Neural progenitor cell (in vitro differentiated cells): ENCODE data around the gene IL5. TPM values are rescaled to one million over a fixed set of nuclear protein-coding genes. Genes with fewer than 3 reads are reported as not detected.
"Not testable (repeated sequence)": the region's sequence is repeated elsewhere in the genome, so short reads cannot be mapped to it uniquely, and the experiment has no call there.

Experiments
- DNase-seq: peaks from one replicate; pipeline ENCODE4 v3.0.0-alpha.2; 2016; ENCODE audit warnings: low spot score
- H2AFZ ChIP-seq: fragments of 200-600 bp; sonication (generic); replicated peaks from 2 replicates; pipeline ENCODE4 v1.6.1; 2016; ENCODE audit warnings: antibody characterized with exemption
- H3F3A ChIP-seq: fragments of 200-600 bp; sonication (generic); 2 replicates; pipeline ENCODE4 v1.6.1; 2016; ENCODE audit warnings: antibody characterized with exemption, low read depth
- H3K27ac ChIP-seq: fragments of 200-600 bp; sonication (generic); 2 replicates; pipeline ENCODE4 v1.5.1; 2016; ENCODE audit warnings: mild to moderate bottlenecking
- H3K27me3 ChIP-seq: fragments of 200-600 bp; sonication (generic); 2 replicates; pipeline ENCODE4 v1.6.1; 2016; ENCODE audit warnings: mild to moderate bottlenecking, moderate library complexity
- H3K36me3 ChIP-seq: fragments of 200-600 bp; sonication (generic); 2 replicates; pipeline ENCODE4 v1.5.1; 2016
- H3K4me1 ChIP-seq: fragments of 200-600 bp; sonication (generic); 2 replicates; pipeline ENCODE4 v1.6.1; 2016; ENCODE audit warnings: mixed run types
- H3K4me2 ChIP-seq: fragments of 200-600 bp; sonication (generic); 2 replicates; pipeline ENCODE4 v1.6.1; 2016
- H3K4me3 ChIP-seq: fragments of 200-600 bp; sonication (generic); 2 replicates; pipeline ENCODE4 v1.5.1; 2016
- H3K79me2 ChIP-seq: fragments of 200-600 bp; sonication (generic); 2 replicates; pipeline ENCODE4 v1.6.1; 2016; ENCODE audit warnings: low read depth
- H3K9ac ChIP-seq: fragments of 200-600 bp; sonication (generic); 2 replicates; pipeline ENCODE4 v1.6.1; 2016
- H3K9me3 ChIP-seq: fragments of 200-600 bp; sonication (generic); 2 replicates; pipeline ENCODE4 v1.5.1; 2016; ENCODE audit warnings: low read depth
- H4K20me1 ChIP-seq: fragments of 200-600 bp; sonication (generic); 2 replicates; pipeline ENCODE4 v1.6.1; 2016; ENCODE audit warnings: low read depth
- H3K27ac Mint-ChIP-seq: 3 replicates; pipeline ENCODE4 v1.8.0; 2021; ENCODE audit warnings: mixed read lengths
- H3K27me3 Mint-ChIP-seq: 2 replicates; pipeline ENCODE4 v1.8.0; 2022; ENCODE audit warnings: low read depth, mild to moderate bottlenecking, inconsistent platforms, moderate library complexity, mixed read lengths; ENCODE audit not compliant: insufficient read depth
- H3K36me3 Mint-ChIP-seq: 3 replicates; pipeline ENCODE4 v1.8.0; 2021; ENCODE audit warnings: mixed read lengths
- H3K4me1 Mint-ChIP-seq: 3 replicates; pipeline ENCODE4 v1.8.0; 2021; ENCODE audit warnings: mixed read lengths
- H3K4me3 Mint-ChIP-seq: 3 replicates; pipeline ENCODE4 v1.8.0; 2021; ENCODE audit warnings: mild to moderate bottlenecking, moderate library complexity, mixed read lengths
- H3K9me3 Mint-ChIP-seq: 3 replicates; pipeline ENCODE4 v1.8.0; 2020; ENCODE audit warnings: mixed read lengths
- CTCF ChIP-seq: fragments of 200-600 bp; sonication (generic); IDR thresholded peaks from 2 replicates; pipeline ENCODE4 v1.5.1; 2017; ENCODE audit warnings: antibody characterized with exemption, mild to moderate bottlenecking
- EZH2 ChIP-seq: fragments of 200-600 bp; sonication (generic); IDR thresholded peaks from 2 replicates; pipeline ENCODE4 v1.6.1; 2017; ENCODE audit warnings: antibody characterized with exemption, mild to moderate bottlenecking, moderate library complexity
- EZH2phosphoT487 ChIP-seq: fragments of 200-600 bp; sonication (generic); IDR thresholded peaks from 2 replicates; pipeline ENCODE4 v1.6.1; 2017; ENCODE audit warnings: antibody characterized with exemption
- total RNA-seq: library from RNA; depleted of rRNA; stranded (reverse); fragments of >200 nt; gene quantifications from 2 replicates; pipeline ENCODE4 v1.2.3, GENCODE V29; 2015; ENCODE audit warnings: low replicate concordance

The IL5 gene
- total RNA-seq, 1 donor from 2014 or later: not detected

- Mint-ChIP-seq H3K27ac (no peak overlapping the region), H3K36me3 (no peaks in the 10 kb centered on the region), H3K4me1 (no peaks in the 10 kb centered on the region), H3K9me3 (no peaks in the 10 kb centered on the region), H3K4me3 (no peak overlapping the region), H3K27me3 (no peaks in the 10 kb centered on the region)
- peaks cover 7% of the 10 kb centered on the region for H3K36me3 ChIP-seq
- no peak overlapping the region for H2AFZ ChIP-seq
- no peak for DNase-seq
- no peak overlapping the region for H3K9ac ChIP-seq
- H3K9me3 ChIP-seq: no peaks in the 10 kb centered on the region
- no peaks in the 10 kb centered on the region for H3K27me3 ChIP-seq
- H3F3A ChIP-seq: no peaks in the 10 kb centered on the region
- no peaks in the 10 kb centered on the region for H3K4me1 ChIP-seq
- no peaks in the 10 kb centered on the region for H3K79me2 ChIP-seq
- H3K4me3 ChIP-seq: no peak overlapping the region
- H3K27ac ChIP-seq: no peak overlapping the region
- TF ChIP-seq EZH2phosphoT487 (no peak), CTCF (no peak), EZH2 (no peak)
- no peak overlapping the region for H3K4me2 ChIP-seq
- H4K20me1 ChIP-seq: no peaks in the 10 kb centered on the region
Measured at GRCh38 chr5:132589467-132589866, 46.1 kb upstream of the IL5 start.

DNA sequence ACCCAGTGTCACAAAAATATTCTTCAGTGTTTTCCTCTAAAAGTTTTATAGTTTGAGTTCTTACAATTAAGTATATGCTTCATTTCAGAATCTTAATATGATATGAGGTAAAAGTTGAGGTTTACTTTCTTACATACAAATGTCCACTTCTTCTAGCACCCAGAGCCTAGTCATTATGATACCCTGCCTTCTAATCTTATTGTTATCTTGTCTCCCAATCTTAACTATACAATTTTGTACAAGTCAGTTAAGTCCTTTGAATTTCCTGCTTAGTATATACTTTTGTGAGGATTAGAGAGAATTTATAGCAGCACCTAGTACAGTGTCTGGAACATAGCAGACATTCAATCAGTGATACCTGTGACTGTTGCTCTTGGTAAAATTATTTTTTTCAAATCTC is 42.7 kb upstream of the IL5 start:
- no peaks in the 10 kb centered on the region for H3K79me2 ChIP-seq
- H3K4me1 Mint-ChIP-seq: no peaks in the 10 kb centered on the region
- no peak overlapping the region for H3K27ac ChIP-seq
- H3K9me3 Mint-ChIP-seq: no peaks in the 10 kb centered on the region
- no peaks in the 10 kb centered on the region for H3K27me3 ChIP-seq
- DNase-seq: no peak
- H3K36me3 ChIP-seq: peaks cover 4% of the 10 kb centered on the region
- H2AFZ ChIP-seq: no peak overlapping the region
- H4K20me1 ChIP-seq: no peaks in the 10 kb centered on the region
- no peak overlapping the region for H3K27ac Mint-ChIP-seq
- H3K9me3 ChIP-seq: no peaks in the 10 kb centered on the region
- no peak overlapping the region for H3K4me2 ChIP-seq
- TF ChIP-seq CTCF: no peak
- no peak for TF ChIP-seq EZH2
- TF ChIP-seq EZH2phosphoT487: no peak
- no peaks in the 10 kb centered on the region for H3K36me3 Mint-ChIP-seq
- H3K4me3 Mint-ChIP-seq: no peak overlapping the region
- H3K4me1 ChIP-seq: no peaks in the 10 kb centered on the region
- H3K4me3 ChIP-seq: no peak overlapping the region
- H3F3A ChIP-seq: no peaks in the 10 kb centered on the region
- H3K9ac ChIP-seq: no peak overlapping the region
- H3K27me3 Mint-ChIP-seq: no peaks in the 10 kb centered on the region

- not testable (repeated sequence) for H3K9ac ChIP-seq, H4K20me1 ChIP-seq, H3K4me1 ChIP-seq, H3K9me3 ChIP-seq, H3K27me3 ChIP-seq, H3K36me3 ChIP-seq, H2AFZ ChIP-seq, H3K9me3 Mint-ChIP-seq, H3K4me1 Mint-ChIP-seq, H3K27ac ChIP-seq, H3K4me3 ChIP-seq, DNase-seq, H3K4me3 Mint-ChIP-seq, H3K27ac Mint-ChIP-seq, H3K79me2 ChIP-seq, H3K36me3 Mint-ChIP-seq, H3K27me3 Mint-ChIP-seq, H3F3A ChIP-seq, H3K4me2 ChIP-seq
Measured at GRCh38 chr5:132584560-132584959, 41.2 kb upstream of the IL5 start.

- Histone ChIP-seq H3K27ac (no peak overlapping the region), H3K27me3 (no peaks in the 10 kb centered on the region), H3K4me1 (no peaks in the 10 kb centered on the region), H3K79me2 (peaks cover 7% of the 10 kb centered on the region), H3F3A (no peaks in the 10 kb centered on the region), H2AFZ (no peak overlapping the region), H3K9me3 (no peaks in the 10 kb centered on the region), H4K20me1 (peaks cover 2% of the 10 kb centered on the region), H3K9ac (no peak overlapping the region), H3K36me3 (peaks cover 21% of the 10 kb centered on the region), H3K4me2 (no peak overlapping the region), H3K4me3 (no peak overlapping the region)
- H3K36me3 Mint-ChIP-seq: peaks cover 19% of the 10 kb centered on the region
- TF ChIP-seq EZH2: no peak
- no peak for TF ChIP-seq CTCF
- no peak for TF ChIP-seq EZH2phosphoT487
- H3K9me3 Mint-ChIP-seq: no peaks in the 10 kb centered on the region
- H3K4me1 Mint-ChIP-seq: no peaks in the 10 kb centered on the region
- no peak overlapping the region for H3K4me3 Mint-ChIP-seq
- H3K27ac Mint-ChIP-seq: no peak overlapping the region
- DNase-seq: no peak
- no peaks in the 10 kb centered on the region for H3K27me3 Mint-ChIP-seq
Measured at GRCh38 chr5:132576123-132576522, 32.8 kb upstream of the IL5 start.
